GM19025 (cell line): ENCODE data around the gene CERK.
"Not testable (repeated sequence)": the region's sequence is repeated elsewhere in the genome, so short reads cannot be mapped to it uniquely, and the experiment has no call there.

Experiments
- ATAC-seq: cut with Tn5 transposase; IDR thresholded peaks from one replicate; pipeline ENCODE4 v1.9.1; 2021; ENCODE audit warnings: mild to moderate bottlenecking, low read depth, moderate library complexity; ENCODE audit not compliant: unreplicated experiment

CERK gene, protein sequence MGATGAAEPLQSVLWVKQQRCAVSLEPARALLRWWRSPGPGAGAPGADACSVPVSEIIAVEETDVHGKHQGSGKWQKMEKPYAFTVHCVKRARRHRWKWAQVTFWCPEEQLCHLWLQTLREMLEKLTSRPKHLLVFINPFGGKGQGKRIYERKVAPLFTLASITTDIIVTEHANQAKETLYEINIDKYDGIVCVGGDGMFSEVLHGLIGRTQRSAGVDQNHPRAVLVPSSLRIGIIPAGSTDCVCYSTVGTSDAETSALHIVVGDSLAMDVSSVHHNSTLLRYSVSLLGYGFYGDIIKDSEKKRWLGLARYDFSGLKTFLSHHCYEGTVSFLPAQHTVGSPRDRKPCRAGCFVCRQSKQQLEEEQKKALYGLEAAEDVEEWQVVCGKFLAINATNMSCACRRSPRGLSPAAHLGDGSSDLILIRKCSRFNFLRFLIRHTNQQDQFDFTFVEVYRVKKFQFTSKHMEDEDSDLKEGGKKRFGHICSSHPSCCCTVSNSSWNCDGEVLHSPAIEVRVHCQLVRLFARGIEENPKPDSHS

DNA sequence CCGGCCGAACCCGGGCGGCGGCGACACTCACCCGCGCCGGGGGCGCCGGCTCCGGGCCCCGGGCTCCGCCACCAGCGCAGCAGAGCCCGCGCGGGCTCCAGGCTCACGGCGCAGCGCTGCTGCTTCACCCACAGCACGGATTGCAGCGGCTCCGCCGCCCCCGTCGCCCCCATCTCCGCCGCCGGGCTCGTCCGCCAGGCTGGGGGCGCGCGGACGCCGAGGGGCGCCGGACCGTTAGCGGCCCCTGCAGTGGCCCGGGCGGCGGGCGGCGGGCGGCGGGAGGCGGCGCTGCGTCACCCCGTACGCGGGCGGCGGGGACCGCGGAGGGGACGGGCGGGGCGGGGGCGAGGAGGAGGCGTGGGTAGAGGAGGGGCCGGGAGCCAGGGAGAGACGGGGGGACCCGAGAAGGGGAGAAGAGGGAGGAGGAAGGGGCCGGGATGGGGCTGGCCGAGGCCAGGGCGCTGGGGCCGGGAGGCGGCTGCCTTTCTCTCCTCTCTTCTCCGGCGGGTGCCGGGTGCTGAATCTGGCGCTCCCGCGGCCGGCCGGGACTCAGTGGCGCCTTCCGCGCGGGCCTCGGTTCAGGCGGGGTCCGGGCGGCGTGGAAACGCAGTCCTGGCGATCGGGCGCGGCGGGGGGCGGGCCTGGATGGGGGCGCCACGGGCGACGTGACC lies at the start of gene CERK:
Gene CERK (minus strand): TSS at position 277 of the 671 bp plus-strand sequence. CDS start 104 bp downstream, at position 173.
- ATAC-seq, result peak; percentile 47

DNA sequence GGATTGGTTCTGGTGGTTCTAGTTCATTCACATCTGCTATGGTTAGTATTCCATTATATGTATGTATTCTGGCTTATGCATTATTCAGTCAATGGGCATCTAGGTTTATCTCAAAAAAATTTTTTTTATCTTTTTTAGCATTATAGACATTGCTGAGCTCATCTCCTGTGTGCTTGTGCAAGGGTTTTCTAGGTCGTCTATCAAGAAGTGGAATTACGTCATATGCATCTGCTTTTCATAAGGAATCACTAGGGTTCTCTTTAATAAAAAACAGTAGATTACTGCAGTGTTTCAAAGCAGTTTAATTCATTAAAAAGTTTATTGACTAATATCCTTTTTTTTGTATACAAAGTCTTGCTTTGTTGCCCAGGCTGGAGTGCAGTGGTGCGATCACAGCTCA lies 45.7 kb upstream of the CERK start:
- no peak for ATAC-seq

DNA sequence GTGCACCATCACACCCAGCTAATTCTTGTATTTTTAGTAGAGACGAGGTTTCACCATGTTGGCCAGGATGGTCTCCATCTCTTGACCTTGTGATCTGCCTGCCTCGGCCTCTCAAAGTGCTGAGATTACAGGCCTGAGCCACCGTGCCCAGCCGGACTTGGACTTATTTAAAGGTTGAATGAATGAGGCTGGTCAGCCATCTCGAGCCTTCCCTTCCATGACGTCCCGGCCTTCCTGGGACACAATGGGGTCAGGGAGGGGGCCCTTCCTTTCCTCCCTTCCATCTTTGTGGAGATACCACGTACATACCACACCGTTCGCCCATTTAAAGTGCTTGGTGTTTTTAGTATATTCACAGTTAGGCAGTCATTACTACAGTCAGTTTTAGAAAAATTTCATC lies 44.1 kb upstream of the CERK start:
- ATAC-seq, result not testable (repeated sequence)

DNA sequence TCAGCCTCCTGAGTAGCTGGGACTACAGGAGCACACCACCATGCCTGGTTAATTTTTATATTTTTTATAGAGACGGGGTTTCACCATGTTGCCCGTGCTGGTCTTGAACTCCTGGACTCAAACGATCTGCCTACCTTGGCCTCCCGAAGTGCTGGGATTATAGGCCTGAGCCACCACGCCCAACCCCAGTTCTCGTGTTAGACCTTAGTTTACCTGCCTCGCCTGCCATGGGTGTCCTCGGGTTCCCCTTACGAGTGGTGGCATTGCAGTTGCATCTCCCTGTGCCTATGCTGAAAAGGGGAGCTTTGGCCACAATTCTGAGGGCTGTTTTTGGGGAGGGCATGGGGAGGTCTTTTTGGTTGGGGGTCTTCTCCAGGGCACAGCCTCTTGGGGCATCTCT lies 43.2 kb upstream of the CERK start:
- ATAC-seq, result no peak

GRCh38 chr22:46780453-46780852 lies 42.4 kb upstream of the CERK start:
- ATAC-seq, result no peak

GRCh38 chr22:46779651-46780050 lies 41.6 kb upstream of the CERK start:
- no peak for ATAC-seq

- no peak for ATAC-seq
Observed at GRCh38 chr22:46779023-46779422, 41.0 kb upstream of the CERK start.

DNA sequence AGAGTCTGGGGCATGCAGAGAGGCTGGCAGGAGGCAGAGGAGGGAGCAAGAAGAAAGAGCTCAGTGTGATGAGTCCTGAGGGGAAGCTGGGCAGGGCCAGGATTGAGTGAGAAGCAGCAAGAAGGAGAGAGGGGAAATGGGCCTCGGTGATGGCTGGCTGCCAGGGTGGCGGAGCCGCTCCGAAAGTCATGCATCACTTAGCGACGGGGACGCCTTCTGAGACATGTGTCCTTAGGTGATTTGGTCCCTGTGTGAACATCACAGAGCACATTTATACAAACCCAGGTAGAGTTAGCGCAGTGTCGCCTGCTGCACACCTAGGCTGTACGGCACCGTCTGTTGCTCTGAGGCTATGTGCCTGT lies 39.5 kb upstream of the CERK start:
- ATAC-seq, result no peak

DNA sequence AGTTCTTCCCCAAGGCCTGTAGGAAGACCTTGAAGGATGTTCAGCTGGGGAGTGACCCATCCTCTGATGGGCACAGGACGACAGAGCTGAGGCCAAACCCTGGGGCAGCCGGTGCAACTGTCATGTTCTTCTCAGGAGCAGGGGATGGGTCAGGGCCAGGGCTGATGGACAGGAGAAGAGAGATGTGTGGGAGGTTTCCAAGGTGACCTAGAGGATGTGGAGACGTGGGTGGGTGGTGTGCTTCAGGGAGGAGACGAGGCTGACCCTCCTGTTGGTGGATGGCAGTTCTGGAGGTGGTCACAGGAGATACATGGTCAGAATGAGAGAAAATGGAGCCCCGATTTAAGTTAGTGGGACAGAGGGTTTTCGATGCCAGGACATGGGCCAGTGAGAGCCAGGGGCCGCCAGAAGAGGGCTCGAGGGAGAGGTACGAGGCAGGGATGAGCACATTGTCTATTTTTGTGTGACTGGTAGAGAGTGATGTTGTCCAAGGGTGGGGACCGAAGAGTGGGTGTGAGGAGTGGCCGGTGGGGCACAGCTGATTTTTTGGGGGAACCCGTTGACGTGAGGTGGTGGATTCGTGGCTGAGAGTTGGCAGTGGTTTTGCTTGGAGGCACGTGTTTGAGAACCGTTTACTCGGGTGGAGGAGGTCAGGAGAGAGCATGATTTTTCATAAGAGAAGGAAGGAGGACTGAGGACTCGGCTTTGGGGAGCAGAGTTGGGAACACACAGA lies 39.0 kb upstream of the CERK start:
- ATAC-seq, result no peak

DNA sequence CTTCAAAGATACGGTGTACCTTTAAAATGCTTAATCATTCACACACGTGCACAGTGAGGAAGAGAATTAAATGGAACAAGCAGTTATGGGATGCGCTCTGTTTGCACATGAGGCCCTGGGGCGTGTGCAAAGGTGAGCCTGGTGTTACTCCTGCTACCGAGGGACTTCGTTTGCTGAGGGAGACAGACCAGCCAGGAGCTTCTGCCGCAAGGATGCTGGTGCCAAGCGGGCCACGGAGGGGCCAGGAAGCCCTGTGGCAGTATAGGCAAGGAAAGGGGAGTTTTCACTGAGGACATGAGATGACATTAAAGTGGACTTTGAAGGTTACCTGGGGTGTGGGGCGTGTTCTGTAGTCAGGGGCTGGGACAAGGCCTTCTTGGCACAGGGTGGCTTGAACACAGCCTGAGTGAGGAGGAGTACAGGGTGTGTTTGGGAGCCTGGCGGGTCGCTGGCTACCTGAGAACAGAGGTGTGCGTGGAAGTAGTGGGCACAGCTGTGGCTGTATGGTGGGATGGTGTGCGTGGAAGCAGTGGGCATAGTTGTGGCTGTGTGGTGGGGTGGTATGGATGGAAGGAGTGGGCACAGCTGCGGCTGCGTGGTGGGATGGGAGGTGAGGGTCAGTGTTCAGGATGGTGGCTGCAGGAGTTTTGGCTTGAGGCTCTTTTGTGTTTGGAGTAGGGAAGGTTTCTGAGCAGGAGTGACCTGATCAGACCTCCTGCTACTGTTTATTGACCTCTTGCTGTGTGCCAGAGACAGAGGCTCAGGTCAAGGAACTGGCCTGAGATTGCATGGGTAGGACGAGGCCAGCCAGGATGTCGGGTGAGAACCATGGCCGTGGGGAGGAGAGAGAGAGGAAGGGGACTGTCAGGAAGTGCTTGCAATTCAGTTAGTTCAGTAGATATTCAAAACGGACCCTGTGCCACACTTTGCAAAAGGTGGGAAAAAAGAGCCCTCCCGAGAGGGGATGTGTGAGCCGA lies 38.1 kb upstream of the CERK start:
- no peak for ATAC-seq

DNA sequence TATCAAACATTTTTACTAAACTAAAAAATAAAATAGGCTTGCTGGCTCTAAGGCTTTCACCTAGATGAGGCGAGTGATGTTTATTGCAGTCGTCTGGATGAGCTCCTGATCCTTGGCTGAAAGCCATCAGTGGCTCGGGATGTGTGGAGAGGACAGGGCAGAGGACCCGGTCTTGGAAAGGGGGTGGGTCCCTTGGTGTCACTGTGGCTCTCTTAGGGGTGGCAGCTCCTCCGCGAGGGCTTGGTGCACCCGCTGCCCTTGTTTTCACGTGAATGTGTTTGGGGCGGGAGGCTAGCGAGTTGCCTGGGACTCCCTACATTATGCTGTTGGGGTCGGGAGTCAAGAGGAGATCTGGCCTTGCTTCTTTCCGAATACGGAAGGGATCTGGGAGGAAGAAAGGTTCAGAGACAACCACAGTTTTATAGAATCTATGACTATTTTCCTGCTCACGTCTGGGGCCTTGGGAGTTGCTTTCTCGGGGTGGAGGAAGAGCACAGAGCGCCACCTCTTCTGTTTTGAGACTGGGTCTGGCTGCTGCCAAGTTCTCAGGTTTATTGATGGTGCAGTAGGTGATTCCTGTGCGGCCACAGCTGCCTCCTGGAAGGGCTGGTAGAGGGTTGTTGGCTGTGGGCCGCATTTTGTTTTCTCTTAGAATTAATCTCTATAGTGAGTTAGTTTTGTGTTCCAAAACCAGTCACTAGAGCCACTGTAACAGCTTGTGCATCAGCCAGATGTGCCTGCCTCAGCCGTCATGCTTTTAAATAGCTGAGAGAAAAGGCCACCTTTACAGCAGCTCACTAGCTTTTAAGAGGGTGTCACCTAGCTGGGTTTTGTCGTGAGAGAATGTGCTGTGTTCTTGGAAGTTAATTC lies 37.2 kb upstream of the CERK start:
- no peak for ATAC-seq

DNA sequence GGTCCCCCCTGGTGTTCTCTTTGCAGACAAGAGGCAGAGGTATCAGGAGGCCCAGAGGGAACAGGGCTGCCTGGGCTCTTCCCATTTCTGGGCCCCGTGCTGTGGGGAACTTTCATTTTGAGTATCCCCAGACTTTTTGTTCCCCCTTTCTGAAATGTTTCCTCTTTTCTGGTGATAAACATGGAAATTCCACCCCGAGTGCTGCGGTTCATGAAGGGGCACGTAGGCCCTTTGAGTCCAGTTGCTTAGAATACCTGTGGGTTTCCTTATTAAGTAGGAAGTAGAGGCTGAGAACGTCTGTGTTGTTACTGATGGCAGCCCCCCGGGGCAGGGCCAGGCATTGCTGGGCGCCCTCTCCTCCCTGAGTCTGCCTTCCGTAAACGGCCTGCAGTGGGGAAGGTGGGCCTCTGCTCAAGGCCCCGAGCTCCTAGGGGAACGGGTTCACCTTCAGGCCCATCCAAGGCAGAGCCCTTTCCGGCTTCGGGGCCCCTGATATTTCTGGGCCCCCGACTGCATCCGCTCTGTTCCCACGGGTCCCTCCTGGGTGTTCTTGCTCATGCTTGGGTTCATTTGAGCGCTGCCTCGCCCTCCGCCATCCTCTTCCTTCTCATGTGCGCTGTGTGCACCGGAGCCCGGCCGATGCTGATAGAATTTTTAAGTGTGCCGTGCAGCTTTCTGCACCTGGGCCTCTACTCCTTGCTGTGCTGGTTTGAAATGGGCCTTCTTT lies 36.4 kb upstream of the CERK start:
- ATAC-seq, result no peak

- no peak for ATAC-seq
Observed at GRCh38 chr22:46773076-46773475, 35.0 kb upstream of the CERK start.

DNA sequence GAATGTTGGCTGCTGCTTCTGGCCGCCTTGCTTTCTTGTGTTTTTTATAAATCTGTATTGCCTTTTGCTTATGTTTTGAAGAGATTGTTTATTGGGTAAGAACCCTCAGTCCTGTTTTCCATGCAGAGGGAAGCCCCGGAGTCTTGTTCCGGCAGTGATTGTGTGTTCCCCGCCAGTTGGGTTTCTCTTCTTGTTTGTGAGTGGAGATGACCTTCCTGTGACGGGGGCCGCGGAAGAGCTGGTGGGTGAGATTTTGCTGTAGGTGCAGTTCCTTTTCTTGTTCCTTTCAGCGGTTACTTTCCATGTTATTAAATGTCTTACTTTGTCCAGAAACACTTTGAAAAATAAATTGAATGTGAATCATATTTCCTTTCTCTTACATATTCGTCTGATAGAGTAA lies 32.7 kb upstream of the CERK start:
- ATAC-seq, result no peak

GRCh38 chr22:46770151-46770641 lies 32.1 kb upstream of the CERK start:
- ATAC-seq, result no peak

- ATAC-seq, result no peak
Observed at GRCh38 chr22:46769706-46770105, 31.7 kb upstream of the CERK start.

DNA sequence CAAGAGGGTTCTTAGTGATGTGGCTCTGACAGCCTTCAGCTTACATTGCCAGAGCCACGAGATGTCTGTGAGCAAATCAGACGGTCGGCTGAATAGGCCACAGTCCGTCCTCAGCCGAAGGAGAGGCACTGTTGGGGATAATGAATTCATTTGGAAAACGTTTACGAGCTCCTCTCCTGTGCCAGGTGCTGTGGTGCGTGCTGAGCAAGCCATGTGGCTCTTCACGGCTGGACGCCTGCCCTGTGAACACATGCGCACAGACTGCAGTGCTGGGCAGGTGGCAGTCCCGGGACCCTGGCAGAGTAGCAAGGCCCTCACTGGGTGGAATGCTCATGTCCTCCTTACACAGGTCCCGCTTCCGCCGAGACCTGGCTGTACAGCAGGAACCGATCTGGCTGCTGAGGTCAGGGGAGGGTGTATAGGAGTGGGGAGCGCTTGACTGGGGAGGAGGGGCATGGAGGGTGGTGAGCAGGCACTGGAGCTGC lies 31.2 kb upstream of the CERK start:
- no peak for ATAC-seq
